ENCODE results near the gene FIBCD1. TPM values are rescaled to one million over a fixed set of nuclear protein-coding genes. Genes with fewer than 3 reads are reported as not detected.

The FIBCD1 gene
- total and polyA plus RNA-seq, 2 of the 8 experiments (the other 6 are each of a cell fraction or from before 2014, with no cell fraction given): 6.1 to 8.8 TPM

DNA sequence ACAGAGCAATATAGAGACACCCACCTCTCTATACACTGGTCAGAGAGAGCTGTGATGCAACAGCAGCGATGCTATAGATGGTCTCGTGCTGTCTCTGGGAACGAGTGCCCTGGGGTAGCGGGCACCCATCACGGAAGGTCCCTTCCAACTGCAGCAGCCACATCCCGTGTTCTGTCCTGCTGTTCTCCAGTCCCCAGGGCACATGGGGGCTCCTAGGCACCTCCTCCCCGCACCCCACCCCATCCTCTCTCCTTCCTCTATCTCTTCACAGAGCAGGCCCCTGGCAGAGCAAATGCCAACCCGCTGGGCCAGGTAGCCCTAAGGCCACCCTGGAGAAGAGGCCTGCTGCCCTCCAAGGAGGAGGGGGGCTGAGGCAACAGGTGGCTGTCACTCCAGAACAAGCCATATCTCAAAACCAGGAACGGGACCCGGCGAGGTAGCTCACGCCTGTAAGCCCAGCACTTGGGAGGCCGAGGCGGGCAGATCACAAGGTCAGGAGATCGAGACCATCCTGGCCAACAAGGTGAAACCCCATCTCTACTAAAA, 8.2 kb downstream of the FIBCD1 start:
- no peak overlapping the region for H2BK120ac ChIP-seq (replicated peaks; ENCODE audit: low read depth, low read length)
- no peak overlapping the region for H3K23ac ChIP-seq (ENCODE audit: insufficient read length)
- H4K8ac ChIP-seq (ENCODE audit: extremely low read depth, insufficient read depth, low read length): no peak overlapping the region
- ChIA-PET CTCF (ENCODE audit: partially characterized antibody) (interaction anchor here (0.6 to 7.8 kb wide), 7 partner anchors 9 to 121 kb away, joined by 3 to 38 read pairs (median 12); no protein-coding TSS in a partner anchor), POLR2A (ENCODE audit: partially characterized antibody) (interaction anchor here (0.7 to 0.9 kb wide), 2 partner anchors 9 to 46 kb away, joined by 3 to 4 read pairs; no protein-coding TSS in a partner anchor)
- H2BK15ac ChIP-seq (ENCODE audit: low read length): no peak overlapping the region
- no peaks in the 10 kb centered on the region for H3K79me2 ChIP-seq (ENCODE audit: control insufficient read depth in 1 of 2, insufficient read depth in 2 of 2, low read length in 2 of 2)
- H2BK20ac ChIP-seq (ENCODE audit: low read length): no peak overlapping the region
- no peaks in the 10 kb centered on the region for H4K20me1 ChIP-seq (replicated peaks in 1 of 2; ENCODE audit: control insufficient read depth in 1 of 2, insufficient read depth in 2 of 2, low read length in 2 of 2)
- H3K36me3 ChIP-seq (ENCODE audit: control insufficient read depth in 2 of 4, insufficient read depth in 4 of 4, low read length in 3 of 4): no peaks in the 10 kb centered on the region
- H4K5ac ChIP-seq (ENCODE audit: insufficient read length, low read depth, low read length): no peak overlapping the region
- H2BK5ac ChIP-seq (ENCODE audit: low read depth, low read length): no peak overlapping the region
- no peak overlapping the region for H3K4me2 ChIP-seq (ENCODE audit: insufficient read depth in 1 of 2, low read depth in 2 of 2, low read length in 2 of 2)
- FAIRE-seq (no peak), DNase-seq (ENCODE audit: low read depth in 1 of 2, low spot score in 2 of 2) (no peak)
- H4K91ac ChIP-seq (replicated peaks; ENCODE audit: insufficient read length, low read length): peak overlapping the region; percentile 57
- no peaks in the 10 kb centered on the region for H3K79me1 ChIP-seq (ENCODE audit: low read depth, low read length)
- H3K18ac ChIP-seq (ENCODE audit: extremely low read depth, low read length): no peak overlapping the region
- H3K4ac ChIP-seq (replicated peaks; ENCODE audit: insufficient read length, low read depth, low read length): no peak overlapping the region
- H2AK5ac ChIP-seq (ENCODE audit: low read depth, low read length): no peak overlapping the region
- no peak overlapping the region for H3K9ac ChIP-seq (replicated peaks in 1 of 4; ENCODE audit: extremely low read depth in 1 of 4, low read depth in 3 of 4, low read length in 3 of 4)
- H3K23me2 ChIP-seq (ENCODE audit: low read depth, low read length): no peaks in the 10 kb centered on the region
- 93% methylated on average over 15 of the region's 15 CpGs; no CpG with 5 or more reads in 1 of the 2 experiments for WGBS, 2 experiments (ENCODE audit: extremely low coverage in 1 of 2, insufficient coverage in 1 of 2, insufficient read length in 1 of 2, insufficient replicate concordance in 2 of 2, low coverage in 1 of 2, low lambda C conversion rate in 2 of 2, missing lambda C conversion rate in 1 of 2)
- no peaks in the 10 kb centered on the region; a peak in 1 of 7 replicates for H3K27me3 ChIP-seq (replicated peaks in 1 of 4; ENCODE audit: control insufficient read depth in 3 of 4, extremely low read depth in 1 of 4, insufficient read depth in 3 of 4, low read length in 3 of 4)
- no peak overlapping the region for H3K4me3 ChIP-seq (ENCODE audit: extremely low read depth in 1 of 4, insufficient read depth in 2 of 4, low read depth in 3 of 4, low read length in 4 of 4)
- H3K4me1 ChIP-seq (replicated peaks in 1 of 4; ENCODE audit: control insufficient read depth in 3 of 4, insufficient read depth in 4 of 4, low read length in 3 of 4): peaks cover under 1 to 25% (median 19%) of the 10 kb centered on the region in 4 experiments
- H3K56ac ChIP-seq (replicated peaks; ENCODE audit: insufficient read length, low read depth, low read length): no peak overlapping the region
- no peak overlapping the region for H3K27ac ChIP-seq (ENCODE audit: low read depth, low read length)
- no peak overlapping the region for H3K14ac ChIP-seq (ENCODE audit: insufficient read length)
- 0 out of 2 replicates have a peak overlapping the region, but pooled peaks have one; percentile 17 for H2BK12ac ChIP-seq (ENCODE audit: low read depth, low read length)
- no peak overlapping the region for H2AFZ ChIP-seq (ENCODE audit: low read length)
- no peaks in the 10 kb centered on the region for H3K9me3 ChIP-seq (ENCODE audit: insufficient read depth in 2 of 2, low read depth in 1 of 2, low read length in 1 of 2)
- TF ChIP-seq NANOG (IDR thresholded peaks at IDR 0.05; ENCODE audit: insufficient read depth, low read depth, low read length, poor library complexity, severe bottlenecking) (no peak), SIX5 (IDR thresholded peaks at IDR 0.05; ENCODE audit: low read depth, low read length) (no peak), POLR2A (IDR thresholded peaks at IDR 0.05; ENCODE audit: control extremely low read depth in 1 of 2, low read depth in 2 of 2, low read length in 2 of 2) (no peak), CBX5 (IDR thresholded peaks at IDR 0.05; ENCODE audit: low read depth, low read length) (no peak), POU5F1 (IDR thresholded peaks at IDR 0.05; ENCODE audit: low read depth, low read length) (no peak), SP2 (IDR thresholded peaks at IDR 0.05; ENCODE audit: low read length) (no peak), SP1 (IDR thresholded peaks at IDR 0.05; ENCODE audit: low read depth, low read length) (no peak), HDAC2 (IDR thresholded peaks at IDR 0.05; ENCODE audit: borderline replicate concordance in 1 of 2, low read depth in 2 of 2, low read length in 2 of 2) (no peak), SAP30 (IDR thresholded peaks at IDR 0.05; ENCODE audit: insufficient read depth, insufficient replicate concordance, low read length) (no peak), EGR1 (IDR thresholded peaks at IDR 0.05; ENCODE audit: borderline replicate concordance, low read depth, low read length) (no peak), MAFK (IDR thresholded peaks at IDR 0.05; ENCODE audit: low read depth, low read length) (no peak), CHD2 (IDR thresholded peaks at IDR 0.05; ENCODE audit: low read length) (no peak), PHF8 (conservative IDR thresholded peaks at IDR 0.05; ENCODE audit: low read depth, low read length) (no peak)
- TF ChIP-seq, protein P1, sequence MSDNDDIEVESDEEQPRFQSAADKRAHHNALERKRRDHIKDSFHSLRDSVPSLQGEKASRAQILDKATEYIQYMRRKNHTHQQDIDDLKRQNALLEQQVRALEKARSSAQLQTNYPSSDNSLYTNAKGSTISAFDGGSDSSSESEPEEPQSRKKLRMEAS (IDR thresholded peaks at IDR 0.05): no peak
